K562 (cell line): Measurements from ENCODE around the gene PDCL3. TPM values are rescaled to one million over a fixed set of nuclear protein-coding genes. Genes with fewer than 3 reads are reported as not detected.

Experiments used
- ATAC-seq: fragments of 200-7000 bp; cut with Tn5 transposase; 3 replicates; pipeline ENCODE4 v1.9.1; 2020; ENCODE audit warnings: moderate library complexity
- BruUV-seq: library from RNA; stranded (reverse); fragments of 400-500 nt; replicated peaks from 2 replicates; lab custom pipeline; 2021; lab: Mats Ljungman, UMichigan
- CTCF ChIA-PET: fragments of 300-600 bp; formaldehyde crosslinking; extraction: SDS; loops from one replicate; lab custom pipeline; 2021; ENCODE audit warnings: low intra/inter-chr PET ratio; lab: Yijun Ruan, JAX
- POLR2A ChIA-PET: fragments of 300-600, 350-650 bp; sonication (Branson Sonifier 250); formaldehyde crosslinking; extraction: SDS; loops from one replicate; lab custom pipeline; 2021; ENCODE audit warnings: antibody characterized with exemption, inconsistent platforms; lab: Yijun Ruan, JAX
- DNase-seq, 4 experiments: peaks; one replicate each; pipeline versions ENCODE4 v3.0.0 to v3.0.0-alpha.2; 2011 to 2018; ENCODE audit warnings: low spot score in 3 of 4, mixed read lengths in 3 of 4; ENCODE audit errors: extremely low read depth in 1 of 4
- FAIRE-seq: peaks from 2 replicates; lab custom pipeline; 2011; peaks lifted over from hg19 to GRCh38; lab: Jason Lieb, UNC
- H2AFZ ChIP-seq: 2 replicates; pipeline ENCODE4 v1.6.0; 2011; ENCODE audit warnings: low read depth, low read length, control low read depth, inconsistent platforms
- H3K27ac ChIP-seq: fragments of 200-600 bp; 3 replicates; pipeline ENCODE4 v1.8.0; 2011; ENCODE audit warnings: low read depth, mild to moderate bottlenecking, control low read depth, inconsistent platforms, low read length, moderate library complexity, mixed read lengths; ENCODE audit errors: extremely low read depth
- H3K27me3 ChIP-seq, 2 experiments: fragments of 300-600 bp in 1 of 2; 2 replicates in 1 of 2; 3 replicates in 1 of 2; pipeline versions ENCODE4 v1.6.0 to v1.8.0; 2011; ENCODE audit warnings: inconsistent platforms in 2 of 2, low read length in 2 of 2, mild to moderate bottlenecking in 1 of 2, mixed read lengths in 1 of 2, moderate library complexity in 1 of 2; ENCODE audit not compliant: control insufficient read depth in 2 of 2, insufficient read depth in 2 of 2
- H3K36me3 ChIP-seq: fragments of 300-600 bp; 3 replicates; pipeline ENCODE4 v1.8.0; 2011; ENCODE audit warnings: mild to moderate bottlenecking, low read length, inconsistent platforms; ENCODE audit not compliant: control insufficient read depth, insufficient read depth
- H3K4me1 ChIP-seq, 2 experiments: fragments of 200-600 bp in 1 of 2; replicated peaks in 1 of 2; 2 replicates in 1 of 2; 3 replicates in 1 of 2; pipeline versions ENCODE4 v1.5.1 to v1.8.0; 2011; ENCODE audit warnings: inconsistent platforms in 2 of 2, low read length in 2 of 2, mild to moderate bottlenecking in 1 of 2, mixed read lengths in 1 of 2, moderate library complexity in 1 of 2; ENCODE audit not compliant: control insufficient read depth in 2 of 2, insufficient read depth in 2 of 2
- H3K4me2 ChIP-seq: 2 replicates; pipeline ENCODE4 v1.6.1; 2011; ENCODE audit warnings: low read length, control low read depth, inconsistent platforms, mixed read lengths; ENCODE audit not compliant: insufficient read depth
- H3K4me3 ChIP-seq: fragments of 200-600 bp; sonication (generic), shearing (Covaris generic); 2 replicates; pipeline ENCODE4 v1.5.1; 2016; ENCODE audit warnings: control low read depth, inconsistent platforms
- H3K79me2 ChIP-seq: fragments of 200-600 bp; 3 replicates; pipeline ENCODE4 v1.8.0; 2011; ENCODE audit warnings: low read length, inconsistent platforms; ENCODE audit not compliant: control insufficient read depth, insufficient read depth
- H3K9ac ChIP-seq, 2 experiments: 2 replicates each; pipeline versions ENCODE4 v1.6.0 to v1.6.1; 2011; ENCODE audit warnings: low read depth in 2 of 2, low read length in 2 of 2, control low read depth in 1 of 2, inconsistent platforms in 1 of 2, mild to moderate bottlenecking in 1 of 2, mixed read lengths in 1 of 2; ENCODE audit not compliant: insufficient read depth in 1 of 2
- H3K9me1 ChIP-seq: one replicate; pipeline ENCODE4 v1.6.0; 2011; ENCODE audit warnings: inconsistent platforms, mild to moderate bottlenecking, low read length, moderate library complexity; ENCODE audit not compliant: control insufficient read depth, insufficient read depth
- H3K9me3 ChIP-seq: replicated peaks from 2 replicates; pipeline ENCODE4 v1.5.1; 2011; ENCODE audit warnings: low read depth, low read length, inconsistent platforms; ENCODE audit not compliant: control insufficient read depth, insufficient read depth
- H4K20me1 ChIP-seq: replicated peaks from 2 replicates; pipeline ENCODE4 v1.6.1; 2011; ENCODE audit warnings: low read length, inconsistent platforms, mixed read lengths; ENCODE audit not compliant: control insufficient read depth, insufficient read depth
- ARID3B ChIP-seq: fragments of 250-450 bp; sonication (Bioruptor Pico); IDR thresholded peaks from 2 replicates; pipeline ENCODE4 v1.4.0; 2020; ENCODE audit warnings: borderline replicate concordance
- CBX8 ChIP-seq: fragments of 200-600 bp; sonication (generic); IDR thresholded peaks from 2 replicates; pipeline ENCODE4 v1.6.1; 2012; ENCODE audit warnings: borderline replicate concordance, mixed run types, low read depth, mild to moderate bottlenecking, moderate library complexity, mixed read lengths, low read length, control low read depth, inconsistent platforms; ENCODE audit not compliant: poor library complexity, severe bottlenecking; ENCODE audit errors: extremely low read depth
- HIVEP1 ChIP-seq: fragments of 250-450 bp; sonication (Bioruptor Pico); IDR thresholded peaks from 2 replicates; pipeline ENCODE4 v1.4.0; 2020; ENCODE audit warnings: mild to moderate bottlenecking
- NONO ChIP-seq, 2 experiments: fragments of 200-400 bp in 1 of 2; fragments of 450-650 bp in 1 of 2; formaldehyde crosslinking in 1 of 2; IDR thresholded peaks; 2 replicates each; pipeline ENCODE4 v1.6.1; 2017; ENCODE audit warnings: low read depth in 2 of 2, mild to moderate bottlenecking in 2 of 2, moderate library complexity in 2 of 2, low read length in 1 of 2
- PHF20 ChIP-seq: fragments of 450-650 bp; IDR thresholded peaks from 2 replicates; pipeline ENCODE4 v1.6.1; 2018; ENCODE audit not compliant: partially characterized antibody
- RBM25 ChIP-seq: fragments of 200-400 bp; formaldehyde crosslinking; IDR thresholded peaks from 2 replicates; pipeline ENCODE4 v1.6.1; 2018; ENCODE audit warnings: low read length, low read depth, moderate library complexity; ENCODE audit not compliant: severe bottlenecking
- RBM34 ChIP-seq: fragments of 200-400 bp; formaldehyde crosslinking; IDR thresholded peaks from 2 replicates; pipeline ENCODE4 v1.6.1; 2018; ENCODE audit warnings: low read length, borderline replicate concordance; ENCODE audit not compliant: insufficient read depth
- SREBF2 ChIP-seq: sonication (generic); formaldehyde crosslinking; IDR thresholded peaks from 2 replicates; pipeline ENCODE4 v1.4.0; 2020; ENCODE audit warnings: mild to moderate bottlenecking, missing genetic modification reagents
- SRSF9 ChIP-seq: fragments of 200-400 bp; formaldehyde crosslinking; IDR thresholded peaks from 2 replicates; pipeline ENCODE4 v1.6.1; 2017; ENCODE audit warnings: low read depth, low read length, borderline replicate concordance
- ZNF124 ChIP-seq: sonication (generic); formaldehyde crosslinking; IDR thresholded peaks from 2 replicates; pipeline ENCODE4 v1.8.1; 2022; ENCODE audit warnings: missing genetic modification reagents
- ZNF398 ChIP-seq: fragments of 250-450 bp; sonication (Bioruptor Pico); IDR thresholded peaks from 2 replicates; pipeline ENCODE4 v1.8.0; 2021; ENCODE audit warnings: moderate library complexity, mild to moderate bottlenecking, inconsistent platforms
- ZNF431 ChIP-seq: sonication (generic); formaldehyde crosslinking; IDR thresholded peaks from 2 replicates; pipeline ENCODE4 v1.8.0; 2022; ENCODE audit warnings: mild to moderate bottlenecking, missing genetic modification reagents
- ZNF584 ChIP-seq: fragments of 200-800 bp; sonication (Bioruptor generic); IDR thresholded peaks from 2 replicates; pipeline ENCODE4 v1.6.1; 2016; ENCODE audit warnings: low read depth, mild to moderate bottlenecking, missing genetic modification characterization, missing compliant biosample characterization
- WGBS: fragments of 100-300 bp; shearing (Covaris generic); methylation state at CpG from one replicate; pipeline ENCODE4 v1.1.6; 2016; ENCODE audit warnings: low coverage, mixed read lengths; ENCODE audit not compliant: insufficient coverage; ENCODE audit errors: missing lambda C conversion rate; 5-methylcytosine and 5-hydroxymethylcytosine counted together
- in situ Hi-C: fragments of 300-500 bp; cut with MboI; formaldehyde crosslinking; loops from 4 replicates; pipeline ENCODE4 v1.15.0; 2018; ENCODE audit warnings: inconsistent platforms, mixed read lengths
- intact Hi-C: fragments of 100-400 bp; cut with micrococcal nuclease; formaldehyde crosslinking; loops from 2 replicates; pipeline ENCODE4 v1.14.2; 2022
- polyA plus RNA-seq, 8 experiments: library from polyadenylated mRNA; depleted of rRNA in 4 of 8; stranded (reverse) in 5 of 8; unstranded in 3 of 8; fragments of >200 nt; fragmentation: Nextera tagmentation in 2 of 8; fragmentation: Illumina TruSeq in 1 of 8; extraction: Ambion mirVana in 2 of 8; extraction: Trizol in 1 of 8; gene quantifications; 2 replicates each; pipeline versions ENCODE4 v1.2.1 to v1.2.3, GENCODE V29; 2011 to 2014; ENCODE audit warnings: inconsistent platforms in 1 of 8, missing spikeins in 1 of 8
- total RNA-seq, 7 experiments: library from RNA; depleted of rRNA in 6 of 7; stranded (reverse); fragments of >200 nt in 6 of 7; fragmentation: Illumina TruSeq in 2 of 7; extraction: Trizol in 2 of 7; gene quantifications; 2 replicates each; pipeline versions ENCODE4 v1.2.1 to v1.2.3, GENCODE V29; 2011 to 2021; ENCODE audit warnings: low replicate concordance in 1 of 7

Gene PDCL3
- total and polyA plus RNA-seq, 9 of the 15 experiments (the other 6 are each of a cell fraction or from before 2014, with no cell fraction given), result 16.6 to 76.7 (median 26.9) TPM

- Histone ChIP-seq H3K4me3 (no peak overlapping the region), H3K27me3 (no peaks in the 10 kb centered on the region; a peak in 4 of 5 replicates), H2AFZ (no peak overlapping the region), H4K20me1 (no peaks in the 10 kb centered on the region), H3K9me3 (no peaks in the 10 kb centered on the region), H3K36me3 (no peaks in the 10 kb centered on the region), H3K4me2 (no peak overlapping the region), H3K79me2 (no peaks in the 10 kb centered on the region), H3K27ac (no peak overlapping the region), H3K9ac (no peak overlapping the region), H3K4me1 (no peaks in the 10 kb centered on the region), H3K9me1 (no peaks in the 10 kb centered on the region)
- intact Hi-C loops, result no loop called here
- in situ Hi-C loops, result no loop called here
- no peak for FAIRE-seq
- no peak for DNase-seq
- no peak for TF ChIP-seq SREBF2
- TF ChIP-seq NONO (IDR thresholded peaks at IDR 0.05; ENCODE audit: low read depth in 2 of 2, low read length in 1 of 2), result no peak
- CTCF ChIA-PET, result no interaction called here
- BruUV-seq, result no TSS peak
- WGBS, result 15% methylated on average over 4 of the region's 4 CpGs
- POLR2A ChIA-PET, result no interaction called here
- no peak for ATAC-seq
These were observed 16.3 kb upstream of the PDCL3 start for GRCh38 chr2:100546469-100546868.

- no peaks in the 10 kb centered on the region for H4K20me1 ChIP-seq
- H3K79me2 ChIP-seq, result no peaks in the 10 kb centered on the region
- no peaks in the 10 kb centered on the region for H3K36me3 ChIP-seq
- ChIA-PET CTCF (no interaction called here), POLR2A (interaction anchor here (1.2 kb wide), 1 partner anchor 9 kb away, joined by 4 read pairs; no protein-coding TSS in a partner anchor)
- DNase-seq, result no peak
- no peak for ATAC-seq
- no peaks in the 10 kb centered on the region for H3K9me1 ChIP-seq
- 36% methylated on average over 1 of the region's 1 CpG for WGBS
- no peak for FAIRE-seq
- no TSS peak for BruUV-seq
- no peak overlapping the region for H3K9ac ChIP-seq
- intact Hi-C loops, result no loop called here
- H3K9me3 ChIP-seq, result no peaks in the 10 kb centered on the region
- in situ Hi-C loops, result no loop called here
- H3K27ac ChIP-seq, result no peak overlapping the region
- no peak overlapping the region for H3K4me3 ChIP-seq
- H3K27me3 ChIP-seq, result no peaks in the 10 kb centered on the region; a peak in 3 of 5 replicates
- H3K4me1 ChIP-seq, result no peaks in the 10 kb centered on the region
- no peak overlapping the region for H2AFZ ChIP-seq
- no peak overlapping the region for H3K4me2 ChIP-seq
- TF ChIP-seq ARID3B (CRISPR knock-in tag), result no peak
- TF ChIP-seq ZNF124 (CRISPR knock-in tag), result no peak
- no peak for TF ChIP-seq PHF20
- no peak for TF ChIP-seq HIVEP1 (CRISPR knock-in tag)
- no peak for TF ChIP-seq RBM25
- no peak for TF ChIP-seq ZNF398
- TF ChIP-seq CBX8, result no peak
- no peak for TF ChIP-seq ZNF431
- no peak for TF ChIP-seq SRSF9
- TF ChIP-seq ZNF584 (CRISPR knock-in tag), result no peak
- no peak for TF ChIP-seq RBM34
These were observed 14.0 kb upstream of the PDCL3 start for GRCh38 chr2:100548771-100549170.
